H1 (cell line): Measurements from ENCODE around the gene MGARP. TPM values are rescaled to one million over a fixed set of nuclear protein-coding genes. Genes with fewer than 3 reads are reported as not detected.

Experiments
- TAF1 ChIP-seq: IDR thresholded peaks from 2 replicates; pipeline ENCODE4 v1.6.1; 2011; ENCODE audit warnings: mild to moderate bottlenecking, low read depth, low read length
- TAF7 ChIP-seq: optimal IDR thresholded peaks from 2 replicates; pipeline ENCODE3; 2011; ENCODE audit warnings: low read depth, mild to moderate bottlenecking, inconsistent platforms, low read length, moderate library complexity, borderline replicate concordance
- polyA plus RNA-seq, 7 experiments: library from polyadenylated mRNA; depleted of rRNA in 3 of 7; stranded (reverse) in 5 of 7; unstranded in 2 of 7; fragments of >200 nt in 5 of 7; fragments of 200-250 nt in 2 of 7; gene quantifications; 1 replicate in 5 of 7; 2 replicates in 1 of 7; 4 replicates in 1 of 7; pipeline versions ENCODE4 v1.2.1 to v1.2.3, GENCODE V29; 2011 to 2013; ENCODE audit warnings: missing spikeins in 2 of 7, mixed read lengths in 2 of 7
- total RNA-seq: library from RNA; stranded (reverse); fragmentation: NEBNext Ultra II Directional; extraction: Animal tissue kit (Norgen Biotek cat#: 25700); gene quantifications from 2 replicates; pipeline ENCODE4 v1.2.1, GENCODE V29; 2021
- TF ChIP-seq, protein P1 (sequence below): IDR thresholded peaks from 2 replicates; pipeline ENCODE4 v1.6.1; 2012; ENCODE audit warnings: low read length, inconsistent platforms

Gene MGARP
- total and polyA plus RNA-seq, 2 of the 8 experiments (the other 6 are each of a cell fraction or from before 2014, with no cell fraction given): 2.8 to 4.5 TPM

- TF ChIP-seq TAF7: no peak
- TF ChIP-seq, protein P1, sequence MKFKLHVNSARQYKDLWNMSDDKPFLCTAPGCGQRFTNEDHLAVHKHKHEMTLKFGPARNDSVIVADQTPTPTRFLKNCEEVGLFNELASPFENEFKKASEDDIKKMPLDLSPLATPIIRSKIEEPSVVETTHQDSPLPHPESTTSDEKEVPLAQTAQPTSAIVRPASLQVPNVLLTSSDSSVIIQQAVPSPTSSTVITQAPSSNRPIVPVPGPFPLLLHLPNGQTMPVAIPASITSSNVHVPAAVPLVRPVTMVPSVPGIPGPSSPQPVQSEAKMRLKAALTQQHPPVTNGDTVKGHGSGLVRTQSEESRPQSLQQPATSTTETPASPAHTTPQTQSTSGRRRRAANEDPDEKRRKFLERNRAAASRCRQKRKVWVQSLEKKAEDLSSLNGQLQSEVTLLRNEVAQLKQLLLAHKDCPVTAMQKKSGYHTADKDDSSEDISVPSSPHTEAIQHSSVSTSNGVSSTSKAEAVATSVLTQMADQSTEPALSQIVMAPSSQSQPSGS: no peak
- TF ChIP-seq TAF1: no peak
These were observed 49.7 kb upstream of the MGARP start (continued) for GRCh38 chr4:139329665-139330200.
